ENCODE data around the gene C17orf67.

DNA sequence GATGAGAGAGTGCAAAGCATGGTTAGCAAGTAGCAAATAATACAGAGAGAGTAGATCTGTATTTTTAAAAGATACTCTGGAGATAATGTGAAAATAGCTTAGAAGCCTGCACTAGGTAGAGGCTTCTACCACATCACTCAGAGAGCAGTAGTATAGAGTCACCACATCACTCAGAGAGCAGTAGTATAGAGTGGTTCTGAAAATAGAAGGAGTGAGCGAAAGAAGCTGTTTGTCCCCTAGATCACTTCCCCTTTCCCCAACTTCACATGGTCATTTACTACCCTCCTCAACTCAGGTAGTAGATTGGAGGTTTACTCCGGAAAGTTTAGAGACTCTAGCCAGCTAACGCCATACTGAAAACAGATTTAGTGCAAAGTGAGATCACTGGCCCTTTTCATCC is 17.3 kb upstream of the C17orf67 start:
- TF ChIP-seq, protein P1, sequence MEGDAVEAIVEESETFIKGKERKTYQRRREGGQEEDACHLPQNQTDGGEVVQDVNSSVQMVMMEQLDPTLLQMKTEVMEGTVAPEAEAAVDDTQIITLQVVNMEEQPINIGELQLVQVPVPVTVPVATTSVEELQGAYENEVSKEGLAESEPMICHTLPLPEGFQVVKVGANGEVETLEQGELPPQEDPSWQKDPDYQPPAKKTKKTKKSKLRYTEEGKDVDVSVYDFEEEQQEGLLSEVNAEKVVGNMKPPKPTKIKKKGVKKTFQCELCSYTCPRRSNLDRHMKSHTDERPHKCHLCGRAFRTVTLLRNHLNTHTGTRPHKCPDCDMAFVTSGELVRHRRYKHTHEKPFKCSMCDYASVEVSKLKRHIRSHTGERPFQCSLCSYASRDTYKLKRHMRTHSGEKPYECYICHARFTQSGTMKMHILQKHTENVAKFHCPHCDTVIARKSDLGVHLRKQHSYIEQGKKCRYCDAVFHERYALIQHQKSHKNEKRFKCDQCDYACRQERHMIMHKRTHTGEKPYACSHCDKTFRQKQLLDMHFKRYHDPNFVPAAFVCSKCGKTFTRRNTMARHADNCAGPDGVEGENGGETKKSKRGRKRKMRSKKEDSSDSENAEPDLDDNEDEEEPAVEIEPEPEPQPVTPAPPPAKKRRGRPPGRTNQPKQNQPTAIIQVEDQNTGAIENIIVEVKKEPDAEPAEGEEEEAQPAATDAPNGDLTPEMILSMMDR (IDR thresholded peaks at IDR 0.05; ENCODE audit: poor library complexity): no peak
- no peak for TF ChIP-seq EZH2 (IDR thresholded peaks at IDR 0.05; ENCODE audit: borderline replicate concordance)
